Neural progenitor cell (in vitro differentiated cells): ENCODE results near the gene ESPN. TPM values are rescaled to one million over a fixed set of nuclear protein-coding genes. Genes with fewer than 3 reads are reported as not detected.
A peak's percentile ranks its signal among the peaks of the same experiment; 100 is the strongest.

ENCODE experiments used
- DNase-seq: peaks from one replicate; pipeline ENCODE4 v3.0.0-alpha.2; 2016; ENCODE audit warnings: low spot score
- H2AFZ ChIP-seq: fragments of 200-600 bp; sonication (generic); replicated peaks from 2 replicates; pipeline ENCODE4 v1.6.1; 2016; ENCODE audit warnings: antibody characterized with exemption
- H3F3A ChIP-seq: fragments of 200-600 bp; sonication (generic); 2 replicates; pipeline ENCODE4 v1.6.1; 2016; ENCODE audit warnings: antibody characterized with exemption, low read depth
- H3K27ac ChIP-seq: fragments of 200-600 bp; sonication (generic); 2 replicates; pipeline ENCODE4 v1.5.1; 2016; ENCODE audit warnings: mild to moderate bottlenecking
- H3K27me3 ChIP-seq: fragments of 200-600 bp; sonication (generic); 2 replicates; pipeline ENCODE4 v1.6.1; 2016; ENCODE audit warnings: mild to moderate bottlenecking, moderate library complexity
- H3K36me3 ChIP-seq: fragments of 200-600 bp; sonication (generic); 2 replicates; pipeline ENCODE4 v1.5.1; 2016
- H3K4me1 ChIP-seq: fragments of 200-600 bp; sonication (generic); 2 replicates; pipeline ENCODE4 v1.6.1; 2016; ENCODE audit warnings: mixed run types
- H3K4me2 ChIP-seq: fragments of 200-600 bp; sonication (generic); 2 replicates; pipeline ENCODE4 v1.6.1; 2016
- H3K4me3 ChIP-seq: fragments of 200-600 bp; sonication (generic); 2 replicates; pipeline ENCODE4 v1.5.1; 2016
- H3K79me2 ChIP-seq: fragments of 200-600 bp; sonication (generic); 2 replicates; pipeline ENCODE4 v1.6.1; 2016; ENCODE audit warnings: low read depth
- H3K9ac ChIP-seq: fragments of 200-600 bp; sonication (generic); 2 replicates; pipeline ENCODE4 v1.6.1; 2016
- H3K9me3 ChIP-seq: fragments of 200-600 bp; sonication (generic); 2 replicates; pipeline ENCODE4 v1.5.1; 2016; ENCODE audit warnings: low read depth
- H4K20me1 ChIP-seq: fragments of 200-600 bp; sonication (generic); 2 replicates; pipeline ENCODE4 v1.6.1; 2016; ENCODE audit warnings: low read depth
- H3K27ac Mint-ChIP-seq: 3 replicates; pipeline ENCODE4 v1.8.0; 2021; ENCODE audit warnings: mixed read lengths
- H3K27me3 Mint-ChIP-seq: 2 replicates; pipeline ENCODE4 v1.8.0; 2022; ENCODE audit warnings: low read depth, mild to moderate bottlenecking, inconsistent platforms, moderate library complexity, mixed read lengths; ENCODE audit not compliant: insufficient read depth
- H3K36me3 Mint-ChIP-seq: 3 replicates; pipeline ENCODE4 v1.8.0; 2021; ENCODE audit warnings: mixed read lengths
- H3K4me1 Mint-ChIP-seq: 3 replicates; pipeline ENCODE4 v1.8.0; 2021; ENCODE audit warnings: mixed read lengths
- H3K4me3 Mint-ChIP-seq: 3 replicates; pipeline ENCODE4 v1.8.0; 2021; ENCODE audit warnings: mild to moderate bottlenecking, moderate library complexity, mixed read lengths
- H3K9me3 Mint-ChIP-seq: 3 replicates; pipeline ENCODE4 v1.8.0; 2020; ENCODE audit warnings: mixed read lengths
- CTCF ChIP-seq: fragments of 200-600 bp; sonication (generic); IDR thresholded peaks from 2 replicates; pipeline ENCODE4 v1.5.1; 2017; ENCODE audit warnings: antibody characterized with exemption, mild to moderate bottlenecking
- EZH2 ChIP-seq: fragments of 200-600 bp; sonication (generic); IDR thresholded peaks from 2 replicates; pipeline ENCODE4 v1.6.1; 2017; ENCODE audit warnings: antibody characterized with exemption, mild to moderate bottlenecking, moderate library complexity
- EZH2phosphoT487 ChIP-seq: fragments of 200-600 bp; sonication (generic); IDR thresholded peaks from 2 replicates; pipeline ENCODE4 v1.6.1; 2017; ENCODE audit warnings: antibody characterized with exemption
- total RNA-seq: library from RNA; depleted of rRNA; stranded (reverse); fragments of >200 nt; gene quantifications from 2 replicates; pipeline ENCODE4 v1.2.3, GENCODE V29; 2015; ENCODE audit warnings: low replicate concordance

Gene ESPN
- total RNA-seq, 1 donor from 2014 or later, result 7.1 TPM

DNA sequence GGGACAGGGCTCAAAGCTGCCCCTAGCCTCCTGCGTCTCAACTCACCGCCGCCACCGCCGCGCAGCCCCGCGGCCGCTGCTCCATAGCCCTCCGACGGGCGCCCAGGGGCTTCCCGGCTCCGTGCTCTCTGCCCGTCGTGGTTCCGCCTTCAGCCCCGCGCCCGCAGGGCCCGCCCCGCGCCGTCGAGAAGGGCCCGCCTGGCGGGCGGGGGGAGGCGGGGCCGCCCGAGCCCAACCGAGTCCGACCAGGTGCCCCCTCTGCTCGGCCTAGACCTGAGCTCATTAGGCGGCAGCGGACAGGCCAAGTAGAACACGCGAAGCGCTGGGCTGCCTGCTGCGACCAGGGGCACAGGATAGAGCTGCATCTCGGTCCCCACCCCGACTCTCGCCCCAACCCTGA, 41.4 kb downstream of the ESPN start, which contains the start of gene TNFRSF25:
TNFRSF25 (minus strand) TSS at position 151 of the 400 bp plus-strand sequence; CDS start at position 85, 66 bp downstream.
- H3K9ac ChIP-seq, result no peak within 1 kb of the TSS
- no peaks in the 10 kb centered on the region for H3F3A ChIP-seq
- no peak within 1 kb of the TSS for H3K27ac ChIP-seq
- H3K4me1 Mint-ChIP-seq, result peaks cover under 1% of the 10 kb centered on the region
- no peak within 1 kb of the TSS for H3K27ac Mint-ChIP-seq
- no peaks in the 10 kb centered on the region for H3K79me2 ChIP-seq
- H3K27me3 Mint-ChIP-seq, result peaks cover 2% of the 10 kb centered on the region
- H3K36me3 Mint-ChIP-seq, result peaks cover 6% of the 10 kb centered on the region
- no peaks in the 10 kb centered on the region for H3K36me3 ChIP-seq
- peak; percentile 45 for DNase-seq
- no peaks in the 10 kb centered on the region for H3K9me3 ChIP-seq
- H3K4me2 ChIP-seq, result peak within 1 kb of the TSS; percentile 42
- H3K27me3 ChIP-seq, result peaks cover 22% of the 10 kb centered on the region
- no peaks in the 10 kb centered on the region for H4K20me1 ChIP-seq
- H3K4me3 Mint-ChIP-seq, result no peak within 1 kb of the TSS
- H3K9me3 Mint-ChIP-seq, result no peaks in the 10 kb centered on the region
- TF ChIP-seq EZH2 (no peak), CTCF (no peak), EZH2phosphoT487 (no peak)
- H3K4me1 ChIP-seq, result peaks cover 10% of the 10 kb centered on the region
- no peak within 1 kb of the TSS for H3K4me3 ChIP-seq
- no peak within 1 kb of the TSS for H2AFZ ChIP-seq

- Mint-ChIP-seq H3K36me3 (peaks cover 6% of the 10 kb centered on the region), H3K9me3 (no peaks in the 10 kb centered on the region), H3K27me3 (peaks cover 2% of the 10 kb centered on the region), H3K4me1 (no peaks in the 10 kb centered on the region), H3K27ac (no peak overlapping the region), H3K4me3 (no peak overlapping the region)
- Histone ChIP-seq H3K36me3 (no peaks in the 10 kb centered on the region), H4K20me1 (no peaks in the 10 kb centered on the region), H3K4me1 (peaks cover 10% of the 10 kb centered on the region), H3K9me3 (no peaks in the 10 kb centered on the region), H3K27ac (no peak overlapping the region), H3K79me2 (no peaks in the 10 kb centered on the region), H3K9ac (no peak overlapping the region), H3F3A (no peaks in the 10 kb centered on the region), H3K27me3 (peaks cover 28% of the 10 kb centered on the region), H3K4me3 (no peak overlapping the region), H2AFZ (no peak overlapping the region), H3K4me2 (no peak overlapping the region)
- TF ChIP-seq EZH2phosphoT487 (no peak), CTCF (no peak), EZH2 (no peak)
- DNase-seq, result no peak
Observed at GRCh38 chr1:6466751-6467150, 42.2 kb downstream of the ESPN start.

DNA sequence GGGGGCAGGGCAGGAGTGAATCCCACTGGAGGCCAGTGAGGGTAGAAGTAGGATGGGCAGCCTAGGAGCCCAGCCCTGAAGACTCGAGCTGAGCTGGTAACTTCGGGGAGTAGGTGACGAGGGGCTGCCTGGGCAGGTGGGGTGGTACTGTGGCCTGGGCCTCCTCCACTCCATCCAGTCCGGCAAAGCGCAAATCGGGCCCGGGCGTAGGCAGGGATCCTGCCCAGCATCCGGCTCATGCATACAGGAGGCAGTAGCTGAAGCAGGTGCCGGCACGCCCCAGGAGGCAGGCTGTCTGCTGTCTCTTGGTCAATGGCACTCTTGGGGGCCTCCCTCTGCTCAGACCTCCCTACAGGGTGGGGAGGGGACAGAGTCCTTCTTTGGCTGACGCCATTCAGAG, 42.6 kb downstream of the ESPN start:
- Histone ChIP-seq H3K4me2 (no peak overlapping the region), H3K4me1 (peaks cover 10% of the 10 kb centered on the region), H3K36me3 (no peaks in the 10 kb centered on the region), H3K27me3 (peaks cover 28% of the 10 kb centered on the region), H3F3A (no peaks in the 10 kb centered on the region), H3K9me3 (no peaks in the 10 kb centered on the region), H4K20me1 (no peaks in the 10 kb centered on the region), H3K79me2 (no peaks in the 10 kb centered on the region), H3K4me3 (no peak overlapping the region), H3K9ac (no peak overlapping the region), H3K27ac (no peak overlapping the region), H2AFZ (no peak overlapping the region)
- TF ChIP-seq CTCF (no peak), EZH2phosphoT487 (no peak), EZH2 (no peak)
- H3K27me3 Mint-ChIP-seq, result peaks cover 4% of the 10 kb centered on the region
- no peaks in the 10 kb centered on the region for H3K4me1 Mint-ChIP-seq
- H3K4me3 Mint-ChIP-seq, result no peak overlapping the region
- H3K27ac Mint-ChIP-seq, result no peak overlapping the region
- H3K9me3 Mint-ChIP-seq, result no peaks in the 10 kb centered on the region
- DNase-seq, result no peak
- peaks cover 6% of the 10 kb centered on the region for H3K36me3 Mint-ChIP-seq
